ENCODE measurements around the gene SECISBP2L.
"Not testable (repeated sequence)": the region's sequence is repeated elsewhere in the genome, so short reads cannot be mapped to it uniquely, and the experiment has no call there.

The SECISBP2L gene

GRCh38 chr15:48993380-48993779 is 52.9 kb downstream of the SECISBP2L start:
- no peak for DNase-seq

GRCh38 chr15:48992545-48992944 is 53.7 kb downstream of the SECISBP2L start:
- DNase-seq: no peak

DNA sequence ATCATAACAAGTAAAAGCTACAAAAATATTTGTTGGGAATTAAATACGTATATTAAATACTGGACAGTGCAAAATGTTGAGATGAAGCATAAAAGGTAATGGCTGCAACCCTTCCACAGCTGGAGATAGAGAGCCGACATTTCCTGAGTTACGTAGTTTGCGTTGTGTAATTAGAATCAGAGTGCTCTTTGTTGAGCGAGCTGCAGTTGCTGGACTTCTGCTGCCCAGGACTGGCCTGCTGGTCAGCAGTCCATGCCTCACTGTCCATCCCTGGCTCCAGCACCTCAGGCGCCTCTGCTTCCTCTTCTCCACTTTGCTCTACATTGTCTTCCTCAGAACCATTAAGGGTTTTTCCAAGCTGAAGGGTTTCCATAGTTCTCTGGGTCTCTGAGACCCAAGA is 54.1 kb downstream of the SECISBP2L start:
- DNase-seq: no peak

DNA sequence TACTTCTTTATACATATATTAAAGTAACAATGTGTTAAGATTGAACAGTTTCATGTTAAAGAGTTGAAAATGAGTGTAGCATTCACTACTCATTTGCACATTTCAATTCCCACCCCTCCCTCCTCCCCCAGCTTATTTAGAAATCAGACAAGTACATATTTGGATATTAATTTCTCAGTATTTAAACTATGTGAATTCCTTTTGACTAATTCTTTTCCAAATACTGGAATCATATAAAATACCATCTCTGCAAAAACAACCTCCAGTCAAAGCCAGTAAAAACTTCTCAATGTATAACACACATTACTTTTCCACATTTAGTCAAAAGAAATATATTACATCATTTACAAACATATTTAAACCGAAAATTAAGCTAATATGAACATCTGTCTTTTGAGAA is 57.1 kb downstream of the SECISBP2L start:
- DNase-seq: no peak

DNA sequence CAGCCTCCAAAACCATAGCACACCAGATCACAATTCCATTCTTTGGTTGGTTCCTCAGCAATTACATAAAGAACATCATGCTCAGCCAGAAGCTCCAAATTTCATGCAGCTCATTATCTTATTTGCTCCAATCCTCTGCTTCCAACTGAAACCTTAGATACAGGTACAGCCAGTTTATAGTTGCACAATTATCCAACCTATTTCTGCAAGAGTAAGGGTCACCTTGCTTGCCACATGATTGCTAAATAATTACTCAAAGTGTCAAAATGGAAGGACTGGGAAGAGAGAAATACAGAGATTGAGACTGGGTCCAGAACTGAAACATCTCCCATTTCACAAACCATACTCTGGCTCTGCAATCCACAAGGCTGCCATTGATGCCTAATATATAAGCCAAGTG is 59.1 kb downstream of the SECISBP2L start:
- DNase-seq: no peak

DNA sequence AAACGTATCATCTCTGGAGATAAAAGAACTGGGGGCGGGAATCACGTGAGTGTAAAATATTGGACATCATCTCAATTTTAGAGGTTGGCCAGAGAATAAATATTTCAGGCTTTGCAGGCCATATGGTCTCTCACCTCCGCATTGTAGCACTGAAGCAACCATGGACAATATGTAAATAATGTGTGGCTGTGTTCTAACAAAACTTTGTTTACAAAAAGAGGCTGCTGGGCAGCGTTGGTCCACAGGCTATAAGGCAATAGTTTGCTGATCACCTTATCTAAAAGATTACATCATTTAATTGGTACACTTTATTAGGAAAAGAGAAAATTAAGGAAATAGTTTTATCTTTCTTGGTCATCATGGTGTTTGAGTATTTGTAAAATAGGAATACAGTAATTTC is 60.0 kb downstream of the SECISBP2L start:
- DNase-seq: no peak

DNA sequence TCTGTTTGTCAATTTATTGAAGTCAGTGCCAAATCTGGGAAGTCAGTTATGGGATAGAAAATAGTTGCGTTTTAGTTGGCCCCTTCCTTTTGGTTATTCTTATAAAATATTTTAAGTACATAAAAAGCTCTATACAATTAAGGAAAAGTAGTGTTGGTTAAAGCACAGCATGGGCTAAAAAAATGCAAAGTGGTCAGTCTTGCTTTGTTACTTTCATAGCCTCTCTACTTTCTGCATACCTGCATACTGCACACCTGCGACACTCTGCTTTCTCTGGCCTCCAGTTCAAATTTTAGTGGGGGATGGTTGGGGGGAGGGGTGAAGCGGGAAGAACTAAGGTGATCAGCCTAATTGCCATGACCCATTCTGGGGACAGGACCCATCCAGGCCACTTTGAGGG is 60.7 kb downstream of the SECISBP2L start:
- DNase-seq: no peak

DNA sequence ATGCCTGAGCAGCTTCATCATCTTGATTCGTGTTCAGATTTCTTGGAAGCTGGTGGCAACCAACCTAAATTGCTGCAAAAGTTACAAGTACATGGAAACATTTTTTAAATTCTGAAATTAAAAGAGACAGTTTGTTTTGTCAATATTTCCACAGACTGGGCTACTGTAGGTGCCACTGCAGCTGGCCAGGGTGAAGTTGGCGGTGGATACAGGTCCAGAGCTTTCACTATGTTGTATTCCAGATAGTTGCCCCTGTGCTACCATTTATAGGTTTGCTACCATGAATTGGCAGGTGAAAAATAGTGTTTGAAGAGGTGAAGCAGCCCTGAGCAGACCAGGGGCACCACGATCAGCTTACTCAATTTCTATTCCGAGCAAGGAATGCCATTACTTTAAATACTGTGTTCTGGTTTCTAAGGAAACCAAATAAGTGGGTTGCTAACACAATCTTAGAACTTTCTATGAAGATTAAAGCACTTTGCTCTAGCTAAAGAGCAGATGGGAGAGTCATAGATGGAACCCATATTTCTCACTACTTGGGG is 61.4 kb downstream of the SECISBP2L start:
- no peak for DNase-seq

DNA sequence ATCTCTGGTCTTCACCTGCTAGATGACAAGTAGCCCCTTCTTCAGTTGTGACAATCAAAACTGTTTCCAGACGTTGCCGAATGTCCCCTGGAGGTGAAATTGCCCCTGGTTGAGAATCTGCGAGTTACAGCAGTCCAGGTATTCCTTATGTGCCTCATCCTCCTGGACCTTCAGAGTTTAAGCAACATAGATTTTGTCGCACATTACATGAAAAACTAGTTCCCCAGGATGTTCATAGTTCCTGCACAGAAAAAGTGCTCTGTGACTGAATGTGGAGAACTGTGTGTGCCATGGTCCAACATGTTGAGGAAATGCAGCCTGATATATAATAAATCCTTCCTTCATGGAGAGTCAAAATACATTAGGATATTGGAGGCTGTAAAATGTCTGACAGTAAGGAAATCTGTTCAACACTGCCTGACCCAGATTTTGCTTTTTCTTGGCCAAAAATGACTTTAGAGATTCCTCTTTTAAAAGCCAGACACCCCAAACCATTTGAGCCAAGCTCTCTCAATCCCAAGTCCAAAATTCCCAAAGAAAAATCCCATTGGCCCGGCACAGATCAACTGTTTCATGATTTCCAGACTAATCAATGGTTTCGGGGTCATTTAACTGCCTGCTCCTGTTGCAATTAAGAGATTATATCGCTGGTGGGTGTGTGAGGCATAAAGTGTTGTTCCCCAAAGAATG is 62.1 kb downstream of the SECISBP2L start:
- DNase-seq: no peak

DNA sequence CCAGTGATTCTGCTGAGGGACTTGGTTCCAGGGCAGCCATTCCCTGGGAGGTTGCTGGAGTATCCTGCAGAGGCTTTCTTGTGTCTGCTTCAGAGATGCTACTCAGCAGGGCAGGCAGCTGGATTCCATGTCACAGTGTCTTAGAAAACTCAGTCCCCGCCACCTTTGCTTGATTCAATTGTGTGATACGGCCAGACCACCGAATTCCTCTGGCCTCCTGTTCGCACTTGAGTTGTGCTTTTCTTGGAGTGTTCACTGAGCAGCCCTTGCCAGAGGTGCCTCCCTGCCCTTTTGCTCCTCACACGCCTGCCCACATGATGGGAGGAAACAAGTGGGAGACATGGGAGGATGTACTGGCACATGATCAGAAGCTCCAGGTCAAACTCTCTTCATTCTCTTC is 62.9 kb downstream of the SECISBP2L start:
- no peak for DNase-seq

DNA sequence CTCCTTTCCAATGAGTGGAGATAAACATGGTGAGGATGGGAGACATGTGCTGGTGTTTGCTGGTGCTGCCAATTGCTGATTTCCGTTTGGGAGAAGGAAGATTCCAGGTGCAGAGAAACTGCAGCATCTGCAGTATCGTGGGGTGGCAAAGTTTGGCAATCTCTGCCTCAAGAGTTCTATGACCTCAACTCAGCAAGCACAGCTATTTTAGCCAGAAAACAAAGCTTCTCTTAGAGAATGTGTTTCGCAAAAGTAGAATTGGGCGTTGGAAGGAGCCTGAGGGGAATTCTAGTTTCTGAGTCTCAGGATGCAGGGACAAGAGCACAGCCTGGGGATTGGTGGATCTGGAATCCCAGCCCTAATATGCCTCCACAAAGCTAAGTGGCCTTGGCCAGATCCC is 64.3 kb downstream of the SECISBP2L start:
- no peak for DNase-seq

GRCh38 chr15:48978638-48979037 is 67.6 kb downstream of the SECISBP2L start:
- no peak for DNase-seq

DNA sequence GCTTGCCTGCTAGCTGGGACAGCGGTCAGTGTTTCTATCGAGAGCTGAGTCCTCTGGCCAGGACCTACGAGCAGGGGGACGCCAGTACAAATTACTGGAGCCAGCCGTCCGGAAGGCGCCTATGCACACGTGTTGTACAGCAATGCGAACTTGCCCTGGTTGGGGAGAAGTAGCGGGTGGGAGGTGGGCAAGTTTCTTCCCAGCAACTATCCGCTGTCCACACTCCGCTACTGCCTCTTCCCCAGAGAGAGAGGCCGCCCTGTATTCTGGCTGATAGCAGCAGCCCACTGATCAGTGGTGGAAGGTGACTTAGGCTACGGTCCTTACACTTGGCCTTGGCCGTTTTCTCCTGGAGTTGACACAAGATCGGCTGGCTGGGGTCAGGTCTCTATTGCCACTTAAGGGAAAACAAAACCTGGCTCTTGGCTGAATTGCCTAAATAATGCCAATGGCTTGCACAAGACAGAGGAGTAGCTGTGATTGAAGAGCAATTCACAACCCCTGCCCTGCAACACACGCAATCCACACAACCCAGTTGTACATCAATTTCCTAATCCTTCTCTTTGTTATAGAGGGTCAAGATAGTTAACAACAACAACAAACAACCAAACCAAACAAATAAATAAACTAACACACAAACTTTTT is 69.7 kb downstream of the SECISBP2L start:
- no peak for DNase-seq

GRCh38 chr15:48975472-48976419 is 70.5 kb downstream of the SECISBP2L start:
- DNase-seq: peak; percentile 86

GRCh38 chr15:48974882-48975281 is 71.4 kb downstream of the SECISBP2L start:
- no peak for DNase-seq

- no peak for DNase-seq
Observed at GRCh38 chr15:48972750-48973503, 73.3 kb downstream of the SECISBP2L start.

GRCh38 chr15:48970926-48971325 is 75.3 kb downstream of the SECISBP2L start:
- not testable (repeated sequence) for DNase-seq

GRCh38 chr15:48968066-48968465 is 78.2 kb downstream of the SECISBP2L start:
- no peak for DNase-seq

DNA sequence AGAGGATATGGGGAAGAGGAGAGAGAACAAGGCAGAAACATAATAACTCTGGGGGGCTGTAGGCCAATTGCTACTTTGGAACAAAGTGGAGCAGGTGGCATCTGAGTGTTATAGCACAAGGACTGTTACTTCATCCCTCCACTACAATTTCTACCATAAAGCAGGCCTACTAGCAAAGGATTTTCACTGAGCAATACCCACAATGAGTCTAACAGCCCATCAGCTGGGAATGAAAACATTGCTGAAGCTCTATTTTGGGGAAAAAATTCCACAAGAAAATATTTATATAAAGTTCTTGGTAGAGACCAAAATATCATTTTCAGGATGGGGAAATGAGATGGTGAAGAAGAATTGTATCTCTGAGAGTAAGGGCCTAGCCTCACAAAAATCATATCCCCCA is 78.9 kb downstream of the SECISBP2L start:
- DNase-seq: no peak

DNA sequence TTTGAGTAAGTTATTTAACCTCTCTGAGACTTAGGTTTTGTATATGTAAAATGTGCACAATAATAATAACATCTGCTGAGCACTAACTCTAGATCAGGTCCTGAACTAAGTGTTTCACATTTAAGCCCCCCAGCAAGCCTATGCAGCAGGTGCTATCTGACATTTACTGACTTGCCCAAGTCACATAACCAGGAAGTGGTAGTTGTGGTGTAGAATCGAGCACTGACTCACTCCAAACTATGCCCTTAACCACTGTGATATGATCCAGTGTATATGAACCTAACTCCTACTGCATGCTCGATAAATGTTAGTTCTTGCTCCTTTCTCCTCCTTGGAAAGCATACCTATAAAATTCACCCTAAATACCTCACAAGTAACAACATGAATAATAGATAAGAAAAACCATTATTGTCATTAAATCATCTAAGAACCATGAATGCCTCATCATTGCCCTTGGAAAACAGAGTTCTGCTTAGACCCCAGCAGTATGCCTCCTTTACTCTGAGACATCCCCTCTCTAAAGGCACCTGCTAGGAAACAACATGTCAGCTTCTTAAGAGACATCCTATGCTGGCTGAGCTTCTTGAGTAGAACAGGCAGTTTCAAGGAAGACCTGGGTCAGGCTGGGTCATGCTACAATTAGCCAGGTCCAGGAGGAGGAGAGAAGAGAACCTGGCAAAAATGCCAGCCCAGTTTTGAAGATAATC is 79.5 kb downstream of the SECISBP2L start:
- peak; percentile 45 for DNase-seq

DNA sequence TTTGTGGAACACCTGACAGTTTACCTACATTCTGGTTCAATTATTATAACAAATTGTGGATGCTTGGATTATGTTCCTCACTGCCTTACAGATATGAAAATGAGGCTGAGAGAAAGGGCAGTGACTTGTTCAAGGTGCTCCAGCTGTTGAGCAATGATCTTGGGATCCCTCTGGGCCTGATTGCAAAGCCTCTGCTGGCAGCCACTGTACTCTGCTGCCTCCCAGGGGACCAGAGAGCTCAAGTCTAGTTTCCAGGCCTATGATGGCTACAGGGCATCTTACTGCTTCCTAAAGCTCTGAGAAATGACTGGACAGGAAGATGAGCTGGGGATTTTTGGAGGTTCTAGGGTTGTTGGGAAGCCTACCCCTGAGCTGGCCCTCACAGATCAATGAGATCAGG is 80.3 kb downstream of the SECISBP2L start:
- peak; percentile 55 for DNase-seq

- no peak for DNase-seq
Observed at GRCh38 chr15:48964898-48965297, 81.3 kb downstream of the SECISBP2L start.

All from stimulated activated CD8-positive, alpha-beta memory T cell treated with anti-CD3 and anti-CD28 coated beads, Interleukin-4, amount 100 ng/mL, for 48 hours (primary cell).